LNCAP (cell line): Measurements from ENCODE around the gene HOXD1.

Source experiments
- TF ChIP-seq, protein P1 (sequence below): fragments of 450-650 bp; IDR thresholded peaks from 2 replicates; pipeline ENCODE4 v1.5.1; 2017; ENCODE audit warnings: mild to moderate bottlenecking

The HOXD1 gene

DNA sequence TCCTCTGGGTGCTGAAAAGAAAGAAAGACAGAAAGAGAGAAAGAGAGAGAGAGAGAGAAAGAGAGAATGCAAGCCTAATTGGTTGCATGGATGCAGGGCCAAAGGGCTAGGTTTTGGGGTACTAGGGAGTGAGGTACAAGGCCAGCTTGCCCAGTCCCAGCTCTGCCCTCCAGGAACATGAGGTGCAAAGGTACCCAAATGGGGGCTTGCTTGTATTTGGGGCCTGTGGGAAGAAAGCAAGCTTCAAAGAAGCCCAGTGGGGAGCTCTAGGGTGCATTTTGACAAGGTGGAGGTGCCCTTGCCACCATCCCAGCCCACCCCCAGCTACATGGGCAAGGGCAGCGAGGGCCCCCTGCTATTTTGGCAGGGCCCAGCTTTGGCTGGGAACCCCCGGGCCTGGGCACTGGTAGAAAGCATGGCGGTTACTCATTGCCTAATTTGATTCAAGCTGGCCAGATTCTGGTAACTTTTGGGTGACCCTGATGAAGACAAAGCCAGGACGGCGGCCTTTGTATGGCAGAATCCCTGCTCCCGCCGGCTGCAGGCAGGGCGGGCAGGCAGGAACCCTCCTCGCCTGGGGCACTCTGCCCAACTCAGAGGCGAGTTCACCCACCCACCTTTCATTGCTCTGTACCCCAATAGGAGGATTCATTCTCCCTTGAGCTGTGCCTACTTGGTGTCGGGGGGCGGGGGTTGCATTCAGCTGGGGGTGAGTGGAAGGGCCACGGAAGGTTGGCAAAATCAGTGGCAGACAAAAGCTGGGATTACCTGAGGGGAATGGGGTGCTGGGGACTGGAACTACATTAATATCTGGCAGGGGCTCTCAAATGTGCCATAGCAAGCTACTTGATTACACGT, 37.7 kb upstream of the HOXD1 start:
- TF ChIP-seq, protein P1, sequence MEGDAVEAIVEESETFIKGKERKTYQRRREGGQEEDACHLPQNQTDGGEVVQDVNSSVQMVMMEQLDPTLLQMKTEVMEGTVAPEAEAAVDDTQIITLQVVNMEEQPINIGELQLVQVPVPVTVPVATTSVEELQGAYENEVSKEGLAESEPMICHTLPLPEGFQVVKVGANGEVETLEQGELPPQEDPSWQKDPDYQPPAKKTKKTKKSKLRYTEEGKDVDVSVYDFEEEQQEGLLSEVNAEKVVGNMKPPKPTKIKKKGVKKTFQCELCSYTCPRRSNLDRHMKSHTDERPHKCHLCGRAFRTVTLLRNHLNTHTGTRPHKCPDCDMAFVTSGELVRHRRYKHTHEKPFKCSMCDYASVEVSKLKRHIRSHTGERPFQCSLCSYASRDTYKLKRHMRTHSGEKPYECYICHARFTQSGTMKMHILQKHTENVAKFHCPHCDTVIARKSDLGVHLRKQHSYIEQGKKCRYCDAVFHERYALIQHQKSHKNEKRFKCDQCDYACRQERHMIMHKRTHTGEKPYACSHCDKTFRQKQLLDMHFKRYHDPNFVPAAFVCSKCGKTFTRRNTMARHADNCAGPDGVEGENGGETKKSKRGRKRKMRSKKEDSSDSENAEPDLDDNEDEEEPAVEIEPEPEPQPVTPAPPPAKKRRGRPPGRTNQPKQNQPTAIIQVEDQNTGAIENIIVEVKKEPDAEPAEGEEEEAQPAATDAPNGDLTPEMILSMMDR, result no peak

DNA sequence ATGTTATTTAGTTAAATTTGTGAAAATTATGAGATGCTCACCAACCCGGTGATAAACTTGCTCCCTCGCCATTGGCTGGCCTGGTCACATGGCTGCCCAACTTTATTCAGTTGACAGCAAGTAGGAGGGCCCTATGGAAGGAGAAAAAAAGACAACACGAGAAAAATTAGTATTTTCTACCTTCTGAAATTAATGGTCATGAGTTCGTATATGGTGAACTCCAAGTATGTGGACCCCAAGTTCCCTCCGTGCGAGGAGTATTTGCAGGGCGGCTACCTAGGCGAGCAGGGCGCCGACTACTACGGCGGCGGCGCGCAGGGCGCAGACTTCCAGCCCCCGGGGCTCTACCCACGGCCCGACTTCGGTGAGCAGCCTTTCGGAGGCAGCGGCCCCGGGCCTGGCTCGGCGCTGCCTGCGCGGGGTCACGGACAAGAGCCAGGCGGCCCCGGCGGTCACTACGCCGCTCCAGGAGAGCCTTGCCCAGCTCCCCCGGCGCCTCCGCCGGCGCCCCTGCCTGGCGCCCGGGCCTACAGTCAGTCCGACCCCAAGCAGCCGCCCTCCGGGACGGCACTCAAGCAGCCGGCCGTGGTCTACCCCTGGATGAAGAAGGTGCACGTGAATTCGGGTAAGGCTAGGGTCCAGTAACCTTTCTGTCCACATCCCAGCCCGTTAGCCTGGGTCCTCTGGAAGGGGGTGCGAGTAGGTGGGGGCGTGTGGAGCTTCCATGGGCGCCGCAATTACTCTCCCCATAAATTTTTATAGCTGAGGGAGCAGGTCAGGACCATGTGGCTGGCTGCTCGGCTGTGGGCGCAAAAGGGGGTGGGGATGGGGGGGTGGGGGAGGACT, 36.8 kb upstream of the HOXD1 start, which contains the start of gene HOXD4:
Gene HOXD4, plus strand, starts transcription at position 109 of the 846 bp plus-strand sequence. Its CDS starts 84 bp downstream, at position 193.
- TF ChIP-seq, protein P1, result no peak

DNA sequence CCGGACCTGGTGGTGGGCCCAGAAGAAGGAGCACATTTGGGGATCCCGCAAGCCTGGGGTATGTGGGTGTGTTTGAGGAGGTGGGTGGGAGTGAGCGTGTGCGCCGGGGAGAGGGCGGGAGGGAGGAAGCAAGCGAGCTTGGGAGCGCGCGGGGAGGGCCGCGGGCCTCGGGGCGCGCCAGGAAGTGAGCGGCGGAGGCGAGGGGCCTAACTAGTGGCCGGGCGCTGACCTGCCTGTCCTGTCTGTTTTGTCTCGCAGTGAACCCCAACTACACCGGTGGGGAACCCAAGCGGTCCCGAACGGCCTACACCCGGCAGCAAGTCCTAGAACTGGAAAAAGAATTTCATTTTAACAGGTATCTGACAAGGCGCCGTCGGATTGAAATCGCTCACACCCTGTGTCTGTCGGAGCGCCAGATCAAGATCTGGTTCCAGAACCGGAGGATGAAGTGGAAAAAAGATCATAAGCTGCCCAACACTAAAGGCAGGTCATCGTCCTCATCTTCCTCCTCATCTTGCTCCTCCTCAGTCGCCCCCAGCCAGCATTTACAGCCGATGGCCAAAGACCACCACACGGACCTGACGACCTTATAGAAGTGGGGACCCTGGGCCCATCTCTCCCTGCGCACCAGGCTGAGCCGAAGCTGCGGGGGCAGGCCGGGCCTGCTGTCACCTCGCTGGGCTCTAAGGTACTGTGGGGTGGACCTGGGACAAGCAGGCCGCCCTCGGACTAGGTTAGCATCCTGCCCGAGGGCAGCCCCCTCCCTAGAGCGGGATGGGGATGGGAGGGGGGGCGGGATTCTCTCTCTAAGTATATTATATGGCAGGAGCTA, 35.9 kb upstream of the HOXD1 start:
- TF ChIP-seq, protein P1, result no peak

DNA sequence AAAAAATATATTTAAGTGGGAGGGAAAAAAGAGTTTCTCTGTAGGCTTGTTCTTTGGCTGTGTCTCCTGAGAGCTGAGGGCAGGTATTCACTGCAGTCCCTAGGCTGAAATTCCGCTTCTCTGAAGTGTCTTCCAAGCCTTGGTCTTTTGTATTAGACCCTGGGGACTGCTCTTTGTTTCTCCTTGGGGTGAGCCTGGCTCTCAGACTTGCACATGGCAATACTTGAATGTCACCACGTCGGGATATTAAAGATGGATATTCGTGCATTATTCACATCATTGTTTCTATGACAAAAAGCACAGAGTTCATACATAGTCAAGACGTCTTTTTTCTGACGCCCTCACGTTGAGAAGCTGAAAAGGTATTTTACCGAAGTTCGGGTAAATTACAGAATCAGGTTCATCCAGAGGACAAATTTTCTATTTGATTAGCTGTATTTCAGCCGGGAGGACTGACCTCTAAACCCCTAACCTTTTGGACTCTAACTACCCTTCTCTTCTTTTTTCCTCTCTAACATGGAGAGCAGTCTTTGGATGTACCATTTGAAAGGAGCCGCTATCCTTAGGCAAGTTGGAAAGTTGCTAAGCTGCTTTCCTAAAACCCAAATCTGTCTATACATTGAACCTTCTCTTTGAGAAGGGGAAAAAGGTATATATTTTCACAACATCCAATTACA, 33.8 kb upstream of the HOXD1 start:
- TF ChIP-seq, protein P1, result no peak

DNA sequence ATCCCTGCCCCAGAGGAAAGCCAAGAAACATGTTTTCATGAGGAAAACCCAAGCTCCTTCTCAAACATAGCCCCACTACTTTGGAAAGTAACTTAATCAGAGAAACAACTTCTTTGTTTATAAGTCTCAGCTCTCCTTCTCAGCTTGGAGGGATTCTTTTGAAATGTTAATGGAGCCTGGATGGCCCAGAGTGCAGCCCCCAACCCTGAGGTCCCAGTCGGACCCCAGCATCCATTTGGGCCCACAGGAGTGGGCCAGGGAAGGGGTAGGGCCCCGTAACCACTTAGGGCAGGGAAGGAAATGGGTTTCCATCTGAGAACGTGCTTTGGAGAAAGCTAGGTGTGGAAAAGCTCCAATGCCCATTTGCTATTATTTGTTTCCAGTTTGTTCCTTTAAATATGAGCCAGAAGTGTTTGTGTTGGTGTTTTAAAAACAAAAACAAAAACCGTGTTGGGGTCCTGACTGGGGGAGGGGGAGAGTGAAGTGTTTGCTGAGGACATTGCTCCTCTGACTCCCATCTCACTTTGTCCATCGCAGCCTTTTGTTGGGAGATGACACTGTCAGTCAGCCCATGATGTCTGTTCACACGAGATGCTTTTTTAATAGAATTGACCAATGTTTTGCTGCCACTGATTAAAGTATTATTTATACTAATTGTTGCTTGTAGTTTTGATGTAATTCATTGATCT, 33.0 kb upstream of the HOXD1 start:
- TF ChIP-seq, protein P1, result no peak

DNA sequence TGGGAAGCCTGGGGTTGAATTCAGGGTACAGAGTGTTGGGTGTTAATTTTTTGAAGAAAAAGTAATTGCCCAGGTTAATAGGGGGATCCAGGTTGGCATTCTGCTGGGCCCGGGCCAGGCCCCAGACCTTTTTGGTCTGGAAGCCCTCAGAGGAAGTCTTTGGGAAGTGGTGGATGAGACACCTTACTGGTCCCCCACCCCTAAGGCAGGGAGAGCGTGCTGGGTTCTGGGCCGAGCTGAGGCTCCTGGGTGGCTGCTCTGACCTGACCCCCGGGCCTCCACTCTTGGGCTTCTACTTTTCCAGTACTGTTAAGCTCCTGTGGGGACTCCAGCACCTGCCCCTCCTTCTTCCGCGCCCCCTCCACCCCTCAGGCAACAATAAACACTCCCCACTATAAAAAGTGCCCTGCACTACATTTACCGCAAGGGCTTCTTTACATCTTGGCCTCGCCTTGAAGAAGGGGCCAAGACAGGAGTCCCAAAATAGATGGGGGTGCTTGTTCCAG, 32.1 kb upstream of the HOXD1 start:
- TF ChIP-seq, protein P1, result no peak
